Measurements from ENCODE around the gene PSMB2.
"Not testable (repeated sequence)": the region's sequence is repeated elsewhere in the genome, so short reads cannot be mapped to it uniquely, and the experiment has no call there.

The PSMB2 gene

GRCh38 chr1:35587736-35588135 lies 53.6 kb downstream of the PSMB2 start:
- no peak overlapping the region for H3K9ac ChIP-seq (ENCODE audit: low read depth, low read length)
- no peaks in the 10 kb centered on the region for H3K79me2 ChIP-seq (ENCODE audit: insufficient read depth, low read length)
- no peak for DNase-seq
- H3K4me2 ChIP-seq (ENCODE audit: insufficient read depth, low read length) = no peak overlapping the region
- H3K4me1 ChIP-seq (ENCODE audit: insufficient read depth, low read length) = peaks cover 2% of the 10 kb centered on the region; the same call in 1 of the 2 replicates
- no peaks in the 10 kb centered on the region for H4K20me1 ChIP-seq (ENCODE audit: insufficient read depth, low read length)
- no peak overlapping the region for H3K4me3 ChIP-seq (ENCODE audit: low read depth in 1 of 2, low read length in 2 of 2)
- TF ChIP-seq, protein P1, sequence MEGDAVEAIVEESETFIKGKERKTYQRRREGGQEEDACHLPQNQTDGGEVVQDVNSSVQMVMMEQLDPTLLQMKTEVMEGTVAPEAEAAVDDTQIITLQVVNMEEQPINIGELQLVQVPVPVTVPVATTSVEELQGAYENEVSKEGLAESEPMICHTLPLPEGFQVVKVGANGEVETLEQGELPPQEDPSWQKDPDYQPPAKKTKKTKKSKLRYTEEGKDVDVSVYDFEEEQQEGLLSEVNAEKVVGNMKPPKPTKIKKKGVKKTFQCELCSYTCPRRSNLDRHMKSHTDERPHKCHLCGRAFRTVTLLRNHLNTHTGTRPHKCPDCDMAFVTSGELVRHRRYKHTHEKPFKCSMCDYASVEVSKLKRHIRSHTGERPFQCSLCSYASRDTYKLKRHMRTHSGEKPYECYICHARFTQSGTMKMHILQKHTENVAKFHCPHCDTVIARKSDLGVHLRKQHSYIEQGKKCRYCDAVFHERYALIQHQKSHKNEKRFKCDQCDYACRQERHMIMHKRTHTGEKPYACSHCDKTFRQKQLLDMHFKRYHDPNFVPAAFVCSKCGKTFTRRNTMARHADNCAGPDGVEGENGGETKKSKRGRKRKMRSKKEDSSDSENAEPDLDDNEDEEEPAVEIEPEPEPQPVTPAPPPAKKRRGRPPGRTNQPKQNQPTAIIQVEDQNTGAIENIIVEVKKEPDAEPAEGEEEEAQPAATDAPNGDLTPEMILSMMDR (IDR thresholded peaks at IDR 0.05; ENCODE audit: borderline replicate concordance, extremely low read depth, low read length, poor library complexity, severe bottlenecking) = no peak
- TF ChIP-seq EZH2 (IDR thresholded peaks at IDR 0.05; ENCODE audit: borderline replicate concordance, low read depth, low read length, severe bottlenecking) = no peak
- peaks cover 9% of the 10 kb centered on the region for H3K36me3 ChIP-seq (ENCODE audit: insufficient read depth, low read length)
- H3K27me3 ChIP-seq (ENCODE audit: insufficient read depth, low read length, poor library complexity) = no peaks in the 10 kb centered on the region
- no peak overlapping the region for H2AFZ ChIP-seq (ENCODE audit: low read depth, low read length)
- H3K27ac ChIP-seq (ENCODE audit: low read length) = no peak overlapping the region
- no peaks in the 10 kb centered on the region for H3K9me3 ChIP-seq (ENCODE audit: insufficient read depth, low read length, severe bottlenecking)
- ATAC-seq (ENCODE audit: insufficient read depth, low read depth) = no peak

- no peak overlapping the region for H3K4me3 ChIP-seq (ENCODE audit: low read depth in 1 of 2, low read length in 2 of 2)
- H4K20me1 ChIP-seq (ENCODE audit: insufficient read depth, low read length) = no peaks in the 10 kb centered on the region
- H3K36me3 ChIP-seq (ENCODE audit: insufficient read depth, low read length) = peaks cover 9% of the 10 kb centered on the region
- H3K27me3 ChIP-seq (ENCODE audit: insufficient read depth, low read length, poor library complexity) = no peaks in the 10 kb centered on the region
- TF ChIP-seq, protein P1 (IDR thresholded peaks at IDR 0.05; ENCODE audit: borderline replicate concordance, extremely low read depth, low read length, poor library complexity, severe bottlenecking) = no peak
- TF ChIP-seq EZH2 (IDR thresholded peaks at IDR 0.05; ENCODE audit: borderline replicate concordance, low read depth, low read length, severe bottlenecking) = no peak
- H3K9ac ChIP-seq (ENCODE audit: low read depth, low read length) = no peak overlapping the region
- no peak overlapping the region for H3K27ac ChIP-seq (ENCODE audit: low read length)
- H3K9me3 ChIP-seq (ENCODE audit: insufficient read depth, low read length, severe bottlenecking) = no peaks in the 10 kb centered on the region
- no peak overlapping the region for H2AFZ ChIP-seq (ENCODE audit: low read depth, low read length)
- ATAC-seq (ENCODE audit: insufficient read depth, low read depth) (no peak), DNase-seq (no peak)
- no peaks in the 10 kb centered on the region for H3K79me2 ChIP-seq (ENCODE audit: insufficient read depth, low read length)
- H3K4me2 ChIP-seq (ENCODE audit: insufficient read depth, low read length) = no peak overlapping the region
- no peaks in the 10 kb centered on the region for H3K4me1 ChIP-seq (ENCODE audit: insufficient read depth, low read length)
These were observed 54.5 kb downstream of the PSMB2 start for GRCh38 chr1:35586808-35587207.

GRCh38 chr1:35585805-35586204 lies 55.5 kb downstream of the PSMB2 start:
- H3K4me2 ChIP-seq (ENCODE audit: insufficient read depth, low read length); H3K27ac ChIP-seq (ENCODE audit: low read length); DNase-seq; H2AFZ ChIP-seq (ENCODE audit: low read depth, low read length); H3K9ac ChIP-seq (ENCODE audit: low read depth, low read length); H3K79me2 ChIP-seq (ENCODE audit: insufficient read depth, low read length); H3K4me3 ChIP-seq (ENCODE audit: low read depth in 1 of 2, low read length in 2 of 2); H4K20me1 ChIP-seq (ENCODE audit: insufficient read depth, low read length); H3K4me1 ChIP-seq (ENCODE audit: insufficient read depth, low read length); H3K36me3 ChIP-seq (ENCODE audit: insufficient read depth, low read length); H3K9me3 ChIP-seq (ENCODE audit: insufficient read depth, low read length, severe bottlenecking); H3K27me3 ChIP-seq (ENCODE audit: insufficient read depth, low read length, poor library complexity); ATAC-seq (ENCODE audit: insufficient read depth, low read depth): not testable (repeated sequence)

- no peak for ATAC-seq (ENCODE audit: insufficient read depth, low read depth)
- Histone ChIP-seq H2AFZ (ENCODE audit: low read depth, low read length) (no peak overlapping the region), H3K36me3 (ENCODE audit: insufficient read depth, low read length) (no peaks in the 10 kb centered on the region), H4K20me1 (ENCODE audit: insufficient read depth, low read length) (no peaks in the 10 kb centered on the region), H3K4me3 (ENCODE audit: low read depth in 1 of 2, low read length in 2 of 2) (no peak overlapping the region), H3K79me2 (ENCODE audit: insufficient read depth, low read length) (no peaks in the 10 kb centered on the region), H3K27ac (ENCODE audit: low read length) (no peak overlapping the region), H3K27me3 (ENCODE audit: insufficient read depth, low read length, poor library complexity) (no peaks in the 10 kb centered on the region), H3K4me1 (ENCODE audit: insufficient read depth, low read length) (no peaks in the 10 kb centered on the region), H3K4me2 (ENCODE audit: insufficient read depth, low read length) (no peak overlapping the region), H3K9ac (ENCODE audit: low read depth, low read length) (no peak overlapping the region), H3K9me3 (ENCODE audit: insufficient read depth, low read length, severe bottlenecking) (no peaks in the 10 kb centered on the region)
- TF ChIP-seq EZH2 (IDR thresholded peaks at IDR 0.05; ENCODE audit: borderline replicate concordance, low read depth, low read length, severe bottlenecking) = no peak
- no peak for DNase-seq
These were observed 56.0 kb downstream of the PSMB2 start for GRCh38 chr1:35585281-35585680.

GRCh38 chr1:35581621-35582020 lies 59.7 kb downstream of the PSMB2 start:
- not testable (repeated sequence) for ATAC-seq (ENCODE audit: insufficient read depth, low read depth); H3K27me3 ChIP-seq (ENCODE audit: insufficient read depth, low read length, poor library complexity); H3K36me3 ChIP-seq (ENCODE audit: insufficient read depth, low read length); H3K79me2 ChIP-seq (ENCODE audit: insufficient read depth, low read length); H3K27ac ChIP-seq (ENCODE audit: low read length); H3K9me3 ChIP-seq (ENCODE audit: insufficient read depth, low read length, severe bottlenecking); H4K20me1 ChIP-seq (ENCODE audit: insufficient read depth, low read length); H2AFZ ChIP-seq (ENCODE audit: low read depth, low read length); H3K4me2 ChIP-seq (ENCODE audit: insufficient read depth, low read length); H3K4me3 ChIP-seq (ENCODE audit: low read depth in 1 of 2, low read length in 2 of 2); DNase-seq; H3K9ac ChIP-seq (ENCODE audit: low read depth, low read length)
- peaks cover 20% of the 10 kb centered on the region for H3K4me1 ChIP-seq (ENCODE audit: insufficient read depth, low read length)
